GM21825 (cell line): ENCODE results near the gene SLC43A1.

Experiments used
- ATAC-seq: cut with Tn5 transposase; IDR thresholded peaks from one replicate; pipeline ENCODE4 v1.9.1; 2021; ENCODE audit warnings: mild to moderate bottlenecking, moderate library complexity; ENCODE audit not compliant: unreplicated experiment

Gene SLC43A1

GRCh38 chr11:57529012-57529411 is 13.5 kb upstream of the SLC43A1 start:
- ATAC-seq: no peak

- ATAC-seq: no peak
Measured at GRCh38 chr11:57527056-57527631, 11.6 kb upstream of the SLC43A1 start.

GRCh38 chr11:57523419-57523818 is 7.9 kb upstream of the SLC43A1 start:
- no peak for ATAC-seq

- ATAC-seq: no peak
Measured at GRCh38 chr11:57521116-57521515, 5.6 kb upstream of the SLC43A1 start.

GRCh38 chr11:57516061-57516443 is 550 bp upstream of the SLC43A1 start:
- no peak for ATAC-seq

GRCh38 chr11:57514538-57515331 is 767 bp downstream of the SLC43A1 start:
- ATAC-seq: peak; percentile 46

GRCh38 chr11:57513911-57514537 is 1.5 kb downstream of the SLC43A1 start:
- peak; percentile 35 for ATAC-seq

- ATAC-seq: no peak
Measured at GRCh38 chr11:57513452-57513795, 2.1 kb downstream of the SLC43A1 start.

GRCh38 chr11:57512646-57513451 is 2.7 kb downstream of the SLC43A1 start:
- ATAC-seq: no peak

- ATAC-seq: no peak
Measured at GRCh38 chr11:57511741-57512430, 3.6 kb downstream of the SLC43A1 start.

GRCh38 chr11:57508341-57509170 is 6.9 kb downstream of the SLC43A1 start:
- no peak for ATAC-seq

GRCh38 chr11:57506522-57506921 is 9.0 kb downstream of the SLC43A1 start:
- ATAC-seq: no peak

- no peak for ATAC-seq
Measured at GRCh38 chr11:57504511-57504910, 11.0 kb downstream of the SLC43A1 start.

- no peak for ATAC-seq
Measured at GRCh38 chr11:57502870-57503269, 12.6 kb downstream of the SLC43A1 start.

- no peak for ATAC-seq
Measured at GRCh38 chr11:57502376-57502775, 13.1 kb downstream of the SLC43A1 start.

GRCh38 chr11:57501953-57502352 is 13.5 kb downstream of the SLC43A1 start:
- no peak for ATAC-seq

- ATAC-seq: no peak
Measured at GRCh38 chr11:57500926-57501325, 14.6 kb downstream of the SLC43A1 start.

- ATAC-seq: no peak
Measured at GRCh38 chr11:57500515-57500914, 15.0 kb downstream of the SLC43A1 start.

- ATAC-seq: no peak
Measured at GRCh38 chr11:57499983-57500461, 15.5 kb downstream of the SLC43A1 start.
